GM21529 (cell line): ENCODE measurements around the gene MMAB.

ENCODE experiments used
- ATAC-seq: cut with Tn5 transposase; IDR thresholded peaks from one replicate; pipeline ENCODE4 v1.9.1; 2021; ENCODE audit not compliant: unreplicated experiment

The MMAB gene

DNA sequence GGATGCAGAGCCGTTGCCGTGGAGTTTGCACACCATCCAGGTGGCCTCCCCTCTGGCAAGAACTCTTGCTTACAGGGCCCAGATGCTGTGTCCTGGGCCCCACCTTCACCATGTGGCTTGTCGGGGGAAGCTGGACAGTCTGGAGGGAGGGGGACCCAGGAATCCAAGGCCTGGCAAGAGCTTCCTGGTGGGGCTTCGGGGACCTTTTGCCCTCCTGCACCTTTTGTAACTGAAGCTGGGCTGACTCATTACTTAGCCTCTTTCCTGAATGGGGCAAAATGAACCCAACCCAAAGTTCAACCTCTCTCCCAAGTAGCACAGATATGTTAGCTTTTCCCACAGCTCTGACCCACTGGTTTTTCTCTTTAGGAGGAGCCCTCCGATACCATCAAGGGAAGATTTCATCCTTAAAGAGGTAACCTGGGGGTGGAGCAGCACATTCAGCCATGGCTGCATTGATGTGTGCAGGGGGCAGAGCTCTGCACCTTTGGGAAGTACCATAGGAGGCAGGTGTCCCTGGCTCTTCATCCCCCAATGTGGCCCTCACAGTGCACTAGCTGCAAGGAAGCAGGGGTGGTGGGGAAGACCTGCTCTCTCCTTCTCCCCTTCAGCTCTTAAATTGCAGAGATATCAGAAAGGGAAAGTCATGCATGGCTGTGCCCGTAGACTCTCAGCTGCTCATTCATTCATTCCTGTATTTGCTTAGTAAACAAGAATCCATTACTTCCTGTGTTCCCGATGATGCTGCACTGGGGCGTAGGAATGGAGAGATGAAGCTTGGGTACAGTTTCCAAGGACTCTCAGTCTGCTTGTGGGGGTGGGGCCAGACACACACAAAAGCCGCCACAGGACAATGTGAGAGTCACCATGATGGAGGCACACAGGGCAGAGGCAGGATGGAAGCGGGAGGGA lies 13.3 kb upstream of the MMAB start:
- no peak for ATAC-seq

DNA sequence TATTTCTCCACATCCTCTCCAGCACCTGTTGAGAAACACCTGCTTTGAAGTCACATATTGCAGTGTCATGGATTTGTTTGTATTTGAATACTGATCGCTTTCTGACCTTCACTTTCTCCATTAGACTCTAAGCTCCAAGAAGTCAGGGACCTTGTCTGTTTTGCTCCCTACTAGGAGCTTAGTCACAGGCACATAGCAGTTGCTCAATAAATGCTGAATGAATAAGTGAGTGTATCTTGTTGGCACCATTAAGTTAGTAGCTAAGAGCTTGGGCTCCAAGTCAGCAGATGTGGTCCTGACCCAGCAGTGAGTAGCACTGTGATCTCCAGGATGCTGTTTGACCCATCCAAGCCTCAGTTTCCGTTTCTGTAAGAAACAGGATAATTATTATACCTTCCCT lies 10.4 kb upstream of the MMAB start:
- no peak for ATAC-seq

DNA sequence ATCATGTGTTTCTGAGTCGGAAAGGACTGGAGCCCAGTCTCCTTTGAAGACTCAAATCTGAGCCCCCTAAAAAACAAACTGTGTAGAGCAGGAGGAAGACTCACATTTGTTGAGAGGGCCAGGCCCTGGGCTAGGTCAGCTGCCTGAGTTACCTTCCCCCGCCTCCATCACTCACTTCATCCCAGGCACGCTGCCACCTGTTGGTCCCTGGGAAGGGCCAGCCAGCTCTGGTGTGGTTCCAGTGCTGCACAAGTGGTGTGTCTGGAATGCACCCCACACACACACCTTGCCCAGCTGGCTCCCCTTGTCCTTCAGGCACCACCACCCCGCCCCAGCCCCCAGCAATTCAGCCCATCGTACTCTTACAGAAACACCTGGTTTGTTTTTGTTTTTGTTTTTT lies 9.3 kb upstream of the MMAB start:
- ATAC-seq, result no peak

DNA sequence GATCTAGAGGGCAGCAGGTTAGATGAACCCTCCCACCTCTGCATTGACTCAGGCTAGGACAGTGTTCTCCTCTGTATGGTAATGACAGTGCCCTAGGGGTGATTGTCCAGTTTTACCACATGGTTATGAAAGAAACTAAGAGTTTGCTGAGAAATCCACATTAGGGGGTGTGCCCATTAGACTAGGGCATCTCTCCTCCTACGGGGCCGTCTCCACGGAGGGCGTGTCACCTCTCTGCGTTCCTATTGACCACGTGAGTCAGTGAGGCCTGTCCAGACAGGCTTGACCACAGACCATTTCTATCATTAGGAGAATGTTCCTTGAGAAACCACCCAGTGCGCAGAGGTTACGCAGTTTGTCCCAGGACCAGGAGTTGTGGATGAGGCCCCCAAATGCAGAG lies 8.6 kb upstream of the MMAB start:
- no peak for ATAC-seq

DNA sequence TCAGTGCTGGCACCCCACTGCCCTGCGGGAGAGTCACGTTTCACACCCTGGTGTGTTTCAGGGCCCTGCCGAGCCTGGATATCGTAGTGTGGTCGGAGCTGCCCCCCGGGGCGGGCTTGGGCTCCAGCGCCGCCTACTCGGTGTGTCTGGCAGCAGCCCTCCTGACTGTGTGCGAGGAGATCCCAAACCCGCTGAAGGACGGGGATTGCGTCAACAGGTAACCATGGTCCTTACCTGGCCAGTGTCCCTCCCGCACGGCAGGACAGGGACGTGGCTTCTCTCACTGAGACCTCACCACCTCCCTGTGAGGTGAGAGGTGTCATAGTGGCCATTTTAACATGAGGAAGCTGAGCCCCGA lies 8.0 kb upstream of the MMAB start:
- no peak for ATAC-seq

DNA sequence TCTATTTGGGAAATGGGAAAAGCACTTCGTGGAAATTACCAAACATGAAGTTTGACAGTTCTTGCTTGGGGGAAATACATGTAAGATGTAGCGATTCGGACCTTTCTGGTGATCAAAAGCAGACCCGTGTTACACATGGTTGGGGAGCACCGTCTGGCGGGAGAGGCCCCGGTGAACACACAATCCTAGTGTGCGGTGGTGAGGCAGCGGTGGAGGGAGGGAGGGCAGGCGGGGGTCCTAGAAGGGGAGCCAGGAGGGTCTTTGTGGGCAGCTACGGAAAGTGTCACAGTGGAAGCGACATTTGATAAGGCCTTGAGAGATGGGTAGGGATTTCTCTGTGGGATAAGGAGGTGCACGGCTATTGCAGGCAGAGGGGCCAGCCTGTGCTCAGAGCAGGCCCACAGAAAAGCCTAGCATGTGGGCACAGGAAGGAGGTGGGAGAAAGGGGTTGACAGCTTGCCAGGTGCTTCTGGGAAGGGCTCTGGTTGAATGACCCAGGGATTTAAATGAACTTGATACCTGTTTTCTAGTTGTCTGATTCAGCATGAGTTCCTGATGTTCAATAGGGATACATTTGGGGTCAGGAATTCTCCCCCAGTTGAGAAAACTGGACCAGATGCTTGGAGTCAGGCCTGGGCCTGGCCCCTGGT lies 7.5 kb upstream of the MMAB start:
- ATAC-seq, result no peak

DNA sequence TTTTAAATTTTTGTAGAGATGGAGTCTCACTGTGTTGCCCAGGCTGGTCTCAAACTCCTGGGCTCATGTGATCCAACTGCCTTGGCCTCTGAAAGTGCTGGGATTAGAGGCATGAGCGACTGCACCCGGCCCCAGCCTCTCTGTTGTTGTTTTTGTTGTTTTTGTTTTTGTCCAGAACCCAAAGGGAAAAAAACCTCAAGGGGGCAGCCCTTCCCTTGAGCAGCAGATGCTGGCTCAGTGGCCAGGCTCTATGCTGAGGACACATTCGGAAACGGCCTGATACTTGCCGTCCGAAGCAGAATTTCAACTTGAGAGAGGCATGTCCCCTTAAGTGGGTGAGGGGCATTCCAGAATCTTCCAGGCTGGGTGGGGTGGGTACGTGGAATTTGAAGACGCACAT lies 7.0 kb upstream of the MMAB start:
- ATAC-seq, result no peak

DNA sequence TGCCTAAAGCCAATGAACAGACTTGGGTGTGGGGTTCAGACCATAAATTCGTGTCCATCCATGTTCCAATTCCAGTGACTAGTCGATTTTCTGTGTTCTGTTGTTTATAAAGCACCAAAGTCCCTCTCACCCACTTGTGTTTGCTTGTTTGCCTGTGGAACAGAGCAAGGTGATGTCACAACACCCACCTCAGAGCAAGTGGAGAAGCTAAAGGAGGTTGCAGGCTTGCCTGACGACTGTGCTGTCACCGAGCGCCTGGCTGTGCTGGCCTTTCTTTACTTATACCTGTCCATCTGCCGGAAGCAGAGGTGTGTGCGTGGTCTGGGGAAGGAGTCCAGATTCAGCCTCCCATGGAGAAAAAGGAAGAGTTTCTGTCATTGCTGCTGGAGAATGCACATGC lies 6.3 kb upstream of the MMAB start:
- ATAC-seq, result no peak

DNA sequence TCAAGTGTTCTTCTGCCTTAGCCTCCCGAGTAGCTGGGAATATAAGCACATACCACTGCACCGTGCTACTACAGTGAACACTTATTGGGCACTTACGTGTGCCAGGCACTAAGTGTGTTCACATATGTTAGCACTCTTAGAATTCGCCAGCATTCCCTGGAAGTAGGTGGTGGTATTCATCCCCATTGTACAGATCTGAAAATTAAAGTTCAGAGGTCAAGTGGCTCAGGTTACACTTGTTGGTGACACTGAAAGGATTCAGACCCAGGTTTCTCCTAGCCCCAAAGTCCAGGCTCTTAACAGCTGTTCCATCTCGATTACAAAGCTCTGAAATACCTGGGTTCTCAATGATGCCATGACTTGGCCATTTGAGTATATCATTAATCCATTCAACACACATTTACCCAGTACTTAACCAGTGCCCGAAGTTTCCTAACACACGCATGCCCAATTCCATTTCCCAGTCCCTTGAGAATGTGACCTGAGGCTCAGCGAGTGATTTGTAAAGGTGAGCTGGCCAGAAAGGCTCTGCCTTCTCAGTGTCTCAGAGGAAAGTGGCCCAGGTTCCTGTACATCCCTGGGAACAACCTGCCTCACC lies 5.1 kb upstream of the MMAB start:
- ATAC-seq, result no peak

DNA sequence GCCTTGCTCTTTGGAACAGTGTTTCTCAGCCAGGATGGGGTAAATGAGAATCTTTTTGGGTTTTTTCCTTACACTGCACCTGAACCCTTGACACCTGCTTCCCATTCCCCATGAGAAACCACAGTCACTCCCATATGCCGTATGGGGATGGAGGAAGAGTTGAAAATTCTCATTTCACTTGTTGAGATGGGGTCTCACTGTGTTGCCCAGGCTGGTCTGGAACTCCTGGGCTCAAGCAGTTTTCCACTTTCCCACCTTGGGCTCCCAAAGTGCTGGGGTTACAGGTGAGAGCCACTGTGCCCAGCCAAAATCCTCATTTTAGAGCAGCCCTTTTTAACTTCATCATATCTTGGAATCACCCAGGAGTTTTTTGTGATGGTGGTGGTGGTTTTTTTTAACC lies 4.0 kb upstream of the MMAB start:
- no peak for ATAC-seq

DNA sequence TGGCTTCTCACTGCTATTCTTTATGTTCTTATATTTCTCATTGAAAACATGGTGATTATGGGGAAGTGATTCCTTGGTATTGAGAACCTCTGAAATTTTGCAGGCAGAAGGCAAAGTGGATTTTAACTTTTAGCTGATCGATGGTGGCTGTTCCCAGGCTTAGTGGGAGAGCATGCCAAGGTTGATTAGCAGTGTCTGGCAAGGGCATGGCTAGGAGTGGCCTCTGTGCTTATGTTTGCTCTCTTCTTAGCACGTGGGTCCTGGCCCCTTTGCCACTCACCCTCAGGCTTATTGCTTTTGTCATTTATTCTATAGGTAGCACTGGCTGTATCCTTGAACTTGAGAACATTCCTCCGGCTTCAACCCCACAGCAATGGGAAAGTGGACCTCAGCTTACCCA lies 2.4 kb upstream of the MMAB start:
- no peak for ATAC-seq

DNA sequence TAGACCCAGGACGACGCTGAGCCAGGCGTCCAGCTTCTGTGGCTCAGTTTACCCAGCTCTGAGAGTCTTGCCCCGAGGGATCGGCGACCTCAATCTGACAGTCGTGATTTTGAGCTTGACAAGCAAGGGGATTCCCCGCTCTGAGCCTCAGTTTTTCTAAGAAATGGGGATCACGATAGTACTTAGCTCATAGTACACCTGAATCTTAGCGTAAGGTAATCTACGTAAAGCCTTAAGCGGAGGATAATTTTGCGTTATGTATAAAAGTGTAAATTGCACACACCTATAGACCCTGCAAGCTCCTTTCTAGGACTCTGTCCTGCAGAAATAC lies 575 bp upstream of the MMAB start:
- peak; percentile 7 for ATAC-seq

DNA sequence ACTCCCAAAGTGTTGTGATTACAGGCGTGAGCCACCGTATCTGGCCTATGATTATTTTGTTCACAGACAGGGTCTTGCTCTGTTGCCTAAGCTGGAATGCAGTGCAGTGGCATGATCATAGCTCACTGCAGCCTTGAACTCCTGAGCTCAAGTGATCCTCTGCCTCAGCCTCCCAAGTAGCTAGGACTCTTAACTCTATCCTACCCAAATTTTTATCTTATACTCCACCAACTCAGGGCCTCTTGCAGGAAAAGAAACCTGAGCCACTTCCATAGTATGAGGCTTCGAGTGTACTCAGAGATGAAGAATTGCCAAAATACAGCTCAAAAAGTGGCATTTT lies 828 bp downstream of the MMAB start:
- ATAC-seq, result no peak

DNA sequence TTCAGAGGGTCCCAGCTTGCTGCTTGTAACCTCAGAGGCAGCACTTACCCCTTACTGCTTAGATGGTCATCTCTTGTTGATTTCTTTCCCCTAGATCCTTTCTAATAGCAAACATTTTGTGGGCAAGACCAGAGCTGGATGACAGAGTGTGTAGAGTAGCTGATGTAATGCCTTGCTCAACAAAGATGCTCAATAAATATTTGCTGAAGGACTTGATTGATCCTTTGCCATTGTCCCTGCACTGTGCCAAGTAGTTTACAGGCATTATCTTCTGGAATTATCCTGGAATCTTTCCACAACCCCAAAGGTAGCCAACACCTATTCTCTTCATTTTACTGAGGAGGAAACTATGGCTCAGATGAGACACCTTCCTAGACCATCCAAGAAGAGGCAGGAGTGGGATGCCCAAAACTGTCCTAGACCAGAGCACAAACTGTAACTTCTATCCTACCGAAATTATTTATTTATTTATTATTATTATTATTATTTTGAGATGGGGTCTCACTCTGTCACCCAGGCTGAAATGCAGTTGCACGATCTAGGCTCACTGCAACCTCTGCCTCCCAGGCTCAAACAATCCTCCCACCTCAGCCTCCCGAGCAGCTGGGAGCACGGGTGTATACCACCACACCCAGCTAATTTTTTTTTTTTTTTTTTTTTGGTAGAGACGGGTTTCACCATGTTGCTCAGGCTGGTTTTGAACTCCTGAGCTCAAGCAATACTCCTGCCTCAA lies 1.4 kb downstream of the MMAB start:
- no peak for ATAC-seq

DNA sequence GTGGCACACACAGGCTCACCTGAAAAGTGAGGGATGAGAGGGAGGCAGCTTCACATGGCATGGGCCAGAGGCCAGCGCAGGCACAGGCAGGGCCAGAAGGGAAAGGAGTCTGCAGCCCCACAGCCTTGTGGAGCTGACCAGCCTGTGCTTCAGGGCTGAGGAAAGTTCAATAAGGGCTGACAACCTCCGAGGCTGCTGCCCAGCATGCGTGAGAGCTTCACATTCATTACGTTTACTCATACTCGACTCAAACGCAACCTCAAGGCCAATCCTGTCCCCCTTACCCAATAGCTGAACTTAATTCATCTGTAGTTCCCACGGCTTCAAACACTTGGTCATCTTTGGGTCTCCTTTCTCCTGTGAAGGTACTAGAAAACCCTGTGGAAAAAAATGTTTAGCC lies 4.8 kb downstream of the MMAB start:
- ATAC-seq, result no peak

DNA sequence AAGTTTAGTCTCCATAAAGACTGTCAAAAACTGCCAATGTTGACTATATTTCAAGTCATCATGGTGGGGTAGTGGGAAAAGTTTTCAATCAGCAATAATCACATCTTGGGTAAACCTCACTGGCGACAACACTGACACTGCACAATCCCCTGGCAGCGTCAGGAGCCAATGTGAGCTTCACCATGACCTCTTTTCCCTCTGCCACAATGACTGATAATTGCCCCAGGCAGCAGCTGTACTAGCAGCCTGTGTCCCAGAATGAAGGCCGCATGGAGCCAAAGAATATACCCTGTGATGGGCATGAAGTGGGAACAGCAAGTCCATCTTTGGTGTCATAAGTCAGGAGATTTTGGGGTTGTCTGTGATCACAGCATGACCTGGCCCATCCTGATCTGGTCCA lies 5.3 kb downstream of the MMAB start:
- no peak for ATAC-seq

DNA sequence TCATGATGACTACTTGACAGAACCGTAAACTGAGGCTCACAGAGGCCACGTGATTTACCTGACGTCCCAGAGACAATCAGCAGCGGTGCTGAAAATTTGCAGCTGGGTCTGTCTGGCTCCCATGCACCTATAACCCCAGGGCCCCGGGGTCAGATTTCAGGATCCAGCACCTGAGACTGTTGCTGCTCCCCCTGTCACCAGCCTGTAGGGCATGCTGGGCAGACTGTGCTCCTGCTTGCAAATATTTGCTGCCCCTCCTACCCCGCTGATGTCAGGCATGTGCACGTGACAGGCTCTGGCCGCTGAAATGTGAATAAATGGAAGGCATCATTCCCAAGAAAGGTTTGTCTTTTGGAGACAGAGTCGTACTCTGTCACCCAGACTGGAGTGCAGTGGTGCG lies 6.0 kb downstream of the MMAB start:
- ATAC-seq, result no peak

DNA sequence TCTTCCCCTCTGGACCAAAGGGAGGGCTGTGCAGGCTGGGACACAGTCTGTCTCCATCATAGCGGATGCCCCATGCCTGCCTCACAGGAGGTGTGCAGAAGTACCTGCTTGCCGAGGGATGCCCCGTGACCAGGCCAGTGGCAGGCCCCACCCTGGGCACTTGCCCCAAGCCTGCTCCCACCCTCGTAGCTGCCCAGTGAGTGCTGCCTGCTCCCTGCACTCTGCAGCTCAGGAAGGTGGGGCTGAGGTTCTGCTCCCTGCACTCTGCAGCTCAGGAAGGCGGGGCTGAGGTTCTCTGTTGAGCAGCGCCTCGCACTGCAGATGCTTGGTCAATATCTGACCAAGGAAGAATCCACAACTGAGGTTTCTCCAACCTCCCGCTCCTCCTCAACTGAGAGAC lies 6.9 kb downstream of the MMAB start:
- ATAC-seq, result no peak

DNA sequence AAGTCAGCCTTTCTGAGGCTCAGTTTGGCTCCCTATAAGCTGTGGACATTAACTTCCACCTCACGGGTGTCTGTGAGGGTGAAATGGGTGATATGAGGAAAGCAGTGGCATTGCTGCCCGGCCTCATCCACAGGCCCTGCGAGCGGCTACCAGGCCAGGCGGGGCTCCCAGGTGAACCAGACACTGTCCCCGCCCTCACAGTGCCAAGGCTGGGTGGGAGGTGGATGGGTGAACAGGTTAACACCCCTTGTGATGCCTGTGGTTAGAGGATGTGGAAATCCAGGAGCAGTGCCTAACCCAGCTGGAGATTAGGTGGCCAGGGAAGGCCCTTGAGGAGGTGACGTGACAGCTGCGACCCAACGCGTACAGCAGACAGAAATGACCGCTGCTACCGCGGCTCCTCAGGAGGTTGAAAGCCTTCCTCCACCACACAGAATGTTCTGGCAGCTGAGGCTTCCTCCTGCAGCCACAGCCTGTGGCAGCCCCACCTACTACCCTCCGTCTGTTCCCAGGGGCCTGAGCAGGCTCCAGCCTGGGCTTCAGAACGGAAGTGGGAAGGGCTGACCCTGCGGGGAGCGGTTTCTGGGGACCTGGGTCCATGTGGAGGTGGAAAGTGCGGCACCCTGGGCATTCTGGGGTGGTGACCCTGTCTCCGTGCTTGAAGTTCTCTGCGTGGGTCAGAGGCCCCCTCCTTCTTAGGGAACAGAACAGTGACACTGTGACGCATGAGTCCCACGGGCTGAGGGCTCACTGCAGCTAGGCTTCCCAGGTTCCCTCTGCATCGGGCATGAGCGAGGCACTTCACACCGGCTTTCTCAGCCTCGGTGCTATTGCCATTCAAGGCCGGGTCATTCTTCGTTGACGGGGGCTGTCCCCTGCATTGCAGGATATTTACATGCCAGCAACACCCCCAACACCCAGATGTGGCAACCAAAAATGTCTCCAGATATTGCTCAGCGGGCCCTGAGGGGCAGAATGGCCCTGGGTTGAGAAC lies 9.7 kb downstream of the MMAB start:
- ATAC-seq, result no peak

DNA sequence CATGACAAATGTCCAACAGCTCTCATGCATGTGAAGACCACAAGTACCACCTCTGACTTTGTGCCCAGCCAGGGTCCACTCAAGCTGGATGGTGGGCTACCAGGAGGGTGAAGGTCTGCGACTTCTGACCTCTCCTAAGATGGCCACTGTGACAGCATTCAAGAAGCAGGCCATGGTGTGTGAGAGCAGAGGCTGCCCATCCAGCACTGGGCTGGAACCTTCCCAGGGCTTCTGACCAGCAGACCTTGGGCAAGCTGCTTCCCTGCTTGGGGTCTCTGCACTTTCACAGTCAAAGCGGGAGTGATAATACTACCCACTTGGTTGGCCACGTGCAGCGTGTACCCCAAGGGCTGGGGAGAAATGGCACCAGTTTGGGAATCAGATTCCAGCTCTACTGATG lies 10.4 kb downstream of the MMAB start:
- ATAC-seq, result no peak

DNA sequence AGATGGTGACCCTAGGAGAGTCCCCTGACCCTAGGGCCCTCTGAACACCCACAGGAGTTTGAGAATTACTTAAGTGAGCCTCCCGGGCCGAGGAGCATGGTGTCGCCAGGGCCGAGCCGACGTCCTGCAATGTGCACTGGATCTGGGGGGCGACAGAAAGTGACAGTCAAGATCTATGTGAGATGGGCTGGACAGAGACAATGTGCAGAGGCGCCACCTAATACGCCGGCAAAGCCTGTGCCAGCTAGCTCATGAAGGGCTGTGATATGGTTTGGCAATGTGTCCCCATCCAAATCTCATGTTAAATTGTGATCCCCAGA lies 11.6 kb downstream of the MMAB start:
- no peak for ATAC-seq
